Measurements from ENCODE around the gene PES1. TPM values are rescaled to one million over a fixed set of nuclear protein-coding genes. Genes with fewer than 3 reads are reported as not detected.

The PES1 gene
- total RNA-seq, 4 donors from 2014 or later: 45.3 to 67.0 (median 58.4) TPM

DNA sequence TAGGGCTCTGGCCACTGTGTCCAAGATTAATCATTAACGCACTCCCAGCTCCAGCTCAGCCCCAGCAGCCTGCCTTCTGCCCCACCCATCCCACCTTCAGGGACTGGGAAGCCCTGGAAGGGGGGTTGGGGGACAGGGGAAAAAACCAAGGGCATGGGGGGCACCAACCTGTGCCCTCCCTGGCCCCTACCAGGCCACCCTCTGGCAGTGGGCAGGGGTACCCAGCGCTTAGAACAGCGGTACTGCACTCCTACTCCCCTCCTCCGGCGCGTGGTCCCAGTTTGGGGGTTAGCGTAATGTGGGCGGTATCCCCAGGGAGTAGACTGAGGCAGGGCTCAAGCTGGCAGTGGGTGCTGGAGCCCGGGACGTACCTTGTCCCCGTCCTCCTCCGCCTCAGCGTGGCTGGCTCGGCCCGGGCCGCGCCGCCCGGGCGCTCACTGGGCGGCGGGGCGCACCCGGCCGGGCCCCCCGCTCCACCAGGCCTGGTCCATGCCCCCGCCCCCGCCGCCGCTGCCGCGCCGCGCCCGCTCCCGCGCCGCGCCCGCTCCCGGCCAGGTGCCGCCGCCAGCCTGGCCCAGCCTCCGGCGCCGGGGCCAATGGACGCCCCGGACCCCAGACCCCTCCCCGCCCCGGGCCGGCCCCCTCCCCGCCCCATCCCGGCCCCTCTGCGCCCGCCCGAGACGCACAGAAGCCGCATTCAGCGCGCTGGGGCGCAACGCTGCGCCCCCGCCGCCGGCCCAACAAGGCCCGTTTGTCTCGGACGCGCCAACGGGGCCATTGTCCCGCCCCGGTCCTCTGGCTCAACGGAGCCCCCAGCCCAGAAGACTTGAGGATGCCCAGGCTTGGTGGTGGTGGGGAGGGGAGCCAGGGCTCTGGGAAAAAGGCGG, 17.4 kb downstream of the PES1 start, which contains the start of gene GAL3ST1:
Gene GAL3ST1, minus strand, starts transcription at position 571 of the 887 bp plus-strand sequence. CDS start 17,273 bp downstream, outside the sequence.
- peak within 1 kb of the TSS in 1 of 4 donors; percentile 22 for H3K27ac ChIP-seq
- WGBS, 2 donors: 67 to 83% methylated on average over 1 of the region's 75 CpGs
- H3K36me3 ChIP-seq: peaks cover 30 to 43% (median 33%) of the 10 kb centered on the region in 3 donors
- peaks cover 0 to 4% (median 0%) of the 10 kb centered on the region in 4 donors for H3K27me3 ChIP-seq
- TF ChIP-seq, protein P1, sequence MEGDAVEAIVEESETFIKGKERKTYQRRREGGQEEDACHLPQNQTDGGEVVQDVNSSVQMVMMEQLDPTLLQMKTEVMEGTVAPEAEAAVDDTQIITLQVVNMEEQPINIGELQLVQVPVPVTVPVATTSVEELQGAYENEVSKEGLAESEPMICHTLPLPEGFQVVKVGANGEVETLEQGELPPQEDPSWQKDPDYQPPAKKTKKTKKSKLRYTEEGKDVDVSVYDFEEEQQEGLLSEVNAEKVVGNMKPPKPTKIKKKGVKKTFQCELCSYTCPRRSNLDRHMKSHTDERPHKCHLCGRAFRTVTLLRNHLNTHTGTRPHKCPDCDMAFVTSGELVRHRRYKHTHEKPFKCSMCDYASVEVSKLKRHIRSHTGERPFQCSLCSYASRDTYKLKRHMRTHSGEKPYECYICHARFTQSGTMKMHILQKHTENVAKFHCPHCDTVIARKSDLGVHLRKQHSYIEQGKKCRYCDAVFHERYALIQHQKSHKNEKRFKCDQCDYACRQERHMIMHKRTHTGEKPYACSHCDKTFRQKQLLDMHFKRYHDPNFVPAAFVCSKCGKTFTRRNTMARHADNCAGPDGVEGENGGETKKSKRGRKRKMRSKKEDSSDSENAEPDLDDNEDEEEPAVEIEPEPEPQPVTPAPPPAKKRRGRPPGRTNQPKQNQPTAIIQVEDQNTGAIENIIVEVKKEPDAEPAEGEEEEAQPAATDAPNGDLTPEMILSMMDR (IDR thresholded peaks at IDR 0.05): no peak
- TF ChIP-seq POLR2A (IDR thresholded peaks at IDR 0.05): no peak
- no peaks in the 10 kb centered on the region for H3K9me3 ChIP-seq
- intact Hi-C loops (cut with DNase I): no loop called here
- DNase-seq: no peak
- peaks cover 0 to 12% (median 8%) of the 10 kb centered on the region in 3 donors for H3K4me1 ChIP-seq
- peak within 1 kb of the TSS in 1 of 4 donors; percentile 31 for H3K4me3 ChIP-seq

DNA sequence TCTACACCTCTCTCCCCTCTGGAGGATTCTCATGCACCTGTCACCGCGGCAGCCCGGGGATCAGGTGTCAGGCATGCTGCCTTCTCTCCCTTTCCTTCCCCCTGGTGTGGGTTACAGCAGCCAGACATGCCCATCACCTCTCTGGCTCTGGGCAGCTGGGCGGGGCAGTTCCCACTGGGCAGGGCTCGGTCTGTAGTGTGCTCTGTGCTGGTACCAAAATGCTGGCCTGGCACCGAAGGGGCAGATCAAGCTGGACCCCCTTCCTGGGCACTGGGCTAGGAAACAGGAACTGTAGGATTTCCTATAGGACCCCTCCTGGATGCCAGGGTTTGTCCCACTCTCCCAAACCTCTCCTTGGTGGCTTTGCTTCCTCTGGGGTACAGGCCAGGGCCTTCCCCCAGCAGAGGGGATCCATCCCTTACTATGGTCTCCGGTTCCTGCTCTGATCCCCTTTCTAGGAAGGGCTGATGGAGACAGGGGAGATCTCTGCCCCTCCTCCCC, 18.1 kb downstream of the PES1 start:
- 27 to 55% methylated on average over 3 to 4 of the region's 7 CpGs for WGBS, 2 donors
- no peaks in the 10 kb centered on the region for H3K9me3 ChIP-seq
- no peak for TF ChIP-seq POLR2A (IDR thresholded peaks at IDR 0.05)
- TF ChIP-seq, protein P1 (IDR thresholded peaks at IDR 0.05): no peak
- DNase-seq: no peak
- H3K27me3 ChIP-seq: peaks cover 0 to 4% (median 0%) of the 10 kb centered on the region in 4 donors
- H3K36me3 ChIP-seq: peaks cover 25 to 36% (median 26%) of the 10 kb centered on the region in 3 donors
- H3K4me3 ChIP-seq: no peak overlapping the region
- intact Hi-C loops (cut with DNase I): no loop called here
- H3K4me1 ChIP-seq: peaks cover 0 to 12% (median 8%) of the 10 kb centered on the region in 3 donors
- no peak overlapping the region for H3K27ac ChIP-seq

DNA sequence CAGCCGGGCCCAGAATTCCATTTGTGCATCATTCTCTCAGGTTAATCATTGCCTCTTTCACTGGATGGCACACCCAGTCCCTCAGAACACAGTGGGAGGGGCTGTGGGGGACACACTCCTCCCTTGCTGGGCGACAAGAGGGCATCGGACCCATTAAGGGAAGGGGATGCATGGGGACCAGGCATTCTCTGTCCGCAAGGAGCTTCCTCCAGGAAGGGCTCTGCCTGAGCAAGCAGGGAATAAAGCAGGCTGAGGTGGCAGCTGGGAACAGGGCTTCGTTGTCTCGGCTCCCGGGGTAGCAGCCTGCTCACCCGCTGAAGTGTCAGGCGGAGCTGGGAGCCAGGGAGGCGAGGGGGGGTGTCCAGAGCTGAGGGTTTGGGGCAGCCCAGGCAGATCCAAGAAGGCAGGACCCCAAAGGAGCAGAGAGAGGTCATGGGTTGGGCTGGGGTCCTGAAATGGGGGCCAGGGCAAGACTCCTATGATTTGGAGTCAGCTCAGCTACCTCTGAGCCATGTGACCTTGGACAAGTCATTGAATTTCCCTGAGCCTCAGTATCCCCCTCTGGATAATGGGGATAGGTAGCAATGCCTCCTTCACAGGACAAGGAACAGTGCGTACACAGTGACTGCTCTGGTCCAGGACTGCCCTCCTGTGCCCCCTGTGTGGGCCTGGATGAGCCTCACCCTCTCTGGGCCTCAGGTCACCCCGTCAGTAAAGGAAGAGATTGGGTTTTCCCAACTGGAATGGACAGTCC, 18.7 kb downstream of the PES1 start:
- H3K9me3 ChIP-seq: no peaks in the 10 kb centered on the region
- peaks cover 0 to 12% (median 8%) of the 10 kb centered on the region in 3 donors for H3K4me1 ChIP-seq
- no peak for DNase-seq
- intact Hi-C loops (cut with DNase I): no loop called here
- H3K4me3 ChIP-seq: no peak overlapping the region
- 34 to 60% methylated on average over 5 to 6 of the region's 12 CpGs for WGBS, 2 donors
- H3K36me3 ChIP-seq: peaks cover 19 to 30% (median 20%) of the 10 kb centered on the region in 3 donors
- peaks cover 0 to 4% (median 0%) of the 10 kb centered on the region in 4 donors for H3K27me3 ChIP-seq
- H3K27ac ChIP-seq: no peak overlapping the region
- TF ChIP-seq POLR2A (IDR thresholded peaks at IDR 0.05): no peak
- TF ChIP-seq, protein P1 (IDR thresholded peaks at IDR 0.05): no peak

DNA sequence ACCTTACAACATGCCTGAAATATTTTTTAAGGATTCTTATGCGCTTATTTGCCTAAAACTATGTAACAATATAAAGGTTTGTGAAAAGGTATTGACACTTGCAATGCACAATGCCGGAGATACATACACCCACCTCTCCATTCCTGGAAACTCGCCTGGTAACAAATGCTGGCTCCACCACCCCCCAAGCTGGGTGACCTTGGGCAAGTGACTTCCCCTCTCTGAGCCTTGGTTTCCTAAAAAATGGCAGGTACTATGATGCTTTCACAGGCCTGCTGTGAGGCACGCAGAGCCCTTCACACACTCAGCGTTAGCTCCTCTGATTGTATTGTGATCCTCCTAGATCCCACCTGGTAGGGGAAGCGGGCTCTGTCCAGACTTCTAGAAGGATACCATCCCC, 19.5 kb downstream of the PES1 start:
- TF ChIP-seq POLR2A (IDR thresholded peaks at IDR 0.05): no peak
- TF ChIP-seq, protein P1 (IDR thresholded peaks at IDR 0.05): no peak
- Histone ChIP-seq H3K4me1 (peaks cover 0 to 12% (median 8%) of the 10 kb centered on the region in 3 donors), H3K4me3 (no peak overlapping the region), H3K27me3 (peaks cover 0 to 4% (median 0%) of the 10 kb centered on the region in 4 donors), H3K27ac (no peak overlapping the region), H3K36me3 (peaks cover 14 to 21% (median 14%) of the 10 kb centered on the region in 3 donors), H3K9me3 (no peaks in the 10 kb centered on the region)
- WGBS, 2 donors: 73 to 80% methylated on average over 5 of the region's 6 CpGs
- DNase-seq: no peak
- intact Hi-C loops (cut with DNase I): no loop called here

Measured in esophagus squamous epithelium (tissue), 5 donors.